Upper lobe of left lung (tissue), 6 donors: ENCODE data around the gene CAPN7. TPM values are rescaled to one million over a fixed set of nuclear protein-coding genes. Genes with fewer than 3 reads are reported as not detected.
A peak's percentile ranks its signal among the peaks of the same experiment; 100 is the strongest.

Source experiments
- ATAC-seq, 2 donors: fragments of 200-7000 bp; cut with Tn5 transposase; one replicate each; pipeline ENCODE4 v1.9.1; 2022; ENCODE audit warnings: mild to moderate bottlenecking in 2 of 2, moderate library complexity in 2 of 2; ENCODE audit not compliant: low FRiP score in 2 of 2
- DNase-seq, 2 donors: peaks; one replicate each; pipeline ENCODE4 v3.0.0-alpha.2; 2019 to 2020
- H3K27ac ChIP-seq, 4 donors: fragments of 200-600 bp; sonication (generic); one replicate each; pipeline ENCODE4 v1.5.1; 2016 to 2019
- H3K27me3 ChIP-seq, 4 donors: fragments of 200-600 bp; sonication (generic); one replicate each; pipeline ENCODE4 v1.5.1; 2017 to 2019
- H3K36me3 ChIP-seq, 4 donors: fragments of 200-600 bp; sonication (generic); one replicate each; pipeline ENCODE4 v1.5.1; 2016 to 2019
- H3K4me1 ChIP-seq, 4 donors: fragments of 200-600 bp; sonication (generic); one replicate each; pipeline ENCODE4 v1.5.1; 2018 to 2019
- H3K4me3 ChIP-seq, 4 donors: fragments of 200-600 bp; sonication (generic); one replicate each; pipeline ENCODE4 v1.5.1; 2017 to 2019; ENCODE audit warnings: mild to moderate bottlenecking in 2 of 4, moderate library complexity in 1 of 4
- H3K9me3 ChIP-seq, 4 donors: fragments of 200-600 bp; sonication (generic); one replicate each; pipeline ENCODE4 v1.5.1; 2018 to 2019
- EP300 ChIP-seq, 4 donors: sonication (generic); formaldehyde crosslinking; IDR thresholded peaks; one replicate each; pipeline ENCODE4 v1.5.1; 2017; ENCODE audit warnings: antibody characterized with exemption in 4 of 4, control low read depth in 2 of 4
- POLR2A ChIP-seq, 4 donors: fragments of 450-650 bp; IDR thresholded peaks; one replicate each; pipeline ENCODE4 v1.5.1; 2016 to 2017; ENCODE audit warnings: antibody characterized with exemption in 4 of 4, mild to moderate bottlenecking in 2 of 4
- POLR2AphosphoS5 ChIP-seq, 2 donors: sonication (generic); formaldehyde crosslinking; IDR thresholded peaks; one replicate each; pipeline ENCODE4 v1.5.1; 2017; ENCODE audit warnings: antibody characterized with exemption in 2 of 2
- WGBS, 2 donors: methylation state at CpG; one replicate each; pipeline ENCODE4 v1.1.5; 2017 to 2018; 5-methylcytosine and 5-hydroxymethylcytosine counted together
- total RNA-seq, 6 donors: library from RNA; depleted of rRNA in 4 of 6; stranded (reverse); fragments of >200 nt in 4 of 6; gene quantifications; one replicate each; pipeline versions ENCODE4 v1.1.0 to v1.2.1, GENCODE V29; 2016 to 2021
- TF ChIP-seq, protein P1 (sequence below), 6 experiments: fragments of 450-650 bp in 4 of 6; fragments of 200-600 bp in 2 of 6; sonication (generic) in 2 of 6; IDR thresholded peaks; one replicate each; pipeline ENCODE4 v1.5.1; 2016 to 2019; ENCODE audit warnings: antibody characterized with exemption in 6 of 6
- donor health status: DM: no; HTN: no; CAD: no; lungs with moderate emphysema.
- donor health status: DM: no; HTN: yes; CAD: no; lungs with severe emphysema.

The CAPN7 gene
- total RNA-seq, 6 donors from 2014 or later = 42.3 to 119 (median 46.2) TPM

DNA sequence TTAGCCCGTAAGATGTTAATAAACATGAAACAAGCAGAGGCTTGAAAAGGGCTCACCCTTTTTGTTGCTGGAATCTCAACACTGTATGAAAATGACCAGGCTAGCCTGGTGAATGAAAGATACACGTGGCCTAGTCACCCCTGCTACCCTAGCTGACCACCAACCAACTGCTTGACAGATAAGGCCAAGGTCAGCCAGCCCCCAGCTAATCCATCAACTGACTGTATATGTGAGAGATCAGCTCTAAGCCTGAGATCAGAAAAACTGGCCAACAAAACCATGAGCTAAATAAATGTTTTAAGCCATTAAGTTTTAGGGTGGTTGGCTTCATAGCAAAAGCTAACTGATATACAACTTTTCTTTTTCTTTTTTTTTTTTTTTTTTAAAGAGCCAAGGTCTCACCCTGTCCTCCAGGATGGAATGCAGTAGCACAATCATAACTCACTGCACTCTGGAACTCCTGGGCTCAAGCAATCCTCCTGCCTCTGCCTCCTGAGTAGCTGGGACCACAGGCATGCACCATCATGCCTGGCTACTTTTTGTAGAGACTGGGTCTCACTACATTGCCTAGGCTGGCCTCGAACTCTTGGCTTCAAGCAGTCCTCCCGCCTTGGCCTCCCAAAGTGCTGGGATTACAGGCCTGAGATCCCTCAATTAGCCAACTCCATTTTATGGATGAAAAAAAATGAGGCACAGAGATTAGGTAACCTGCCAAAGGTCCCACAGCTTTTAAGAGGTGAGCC is 91.7 kb downstream of the CAPN7 start:
- TF ChIP-seq POLR2A (IDR thresholded peaks at IDR 0.05) = no peak
- TF ChIP-seq POLR2AphosphoS5 (IDR thresholded peaks at IDR 0.05) = no peak
- TF ChIP-seq, protein P1, sequence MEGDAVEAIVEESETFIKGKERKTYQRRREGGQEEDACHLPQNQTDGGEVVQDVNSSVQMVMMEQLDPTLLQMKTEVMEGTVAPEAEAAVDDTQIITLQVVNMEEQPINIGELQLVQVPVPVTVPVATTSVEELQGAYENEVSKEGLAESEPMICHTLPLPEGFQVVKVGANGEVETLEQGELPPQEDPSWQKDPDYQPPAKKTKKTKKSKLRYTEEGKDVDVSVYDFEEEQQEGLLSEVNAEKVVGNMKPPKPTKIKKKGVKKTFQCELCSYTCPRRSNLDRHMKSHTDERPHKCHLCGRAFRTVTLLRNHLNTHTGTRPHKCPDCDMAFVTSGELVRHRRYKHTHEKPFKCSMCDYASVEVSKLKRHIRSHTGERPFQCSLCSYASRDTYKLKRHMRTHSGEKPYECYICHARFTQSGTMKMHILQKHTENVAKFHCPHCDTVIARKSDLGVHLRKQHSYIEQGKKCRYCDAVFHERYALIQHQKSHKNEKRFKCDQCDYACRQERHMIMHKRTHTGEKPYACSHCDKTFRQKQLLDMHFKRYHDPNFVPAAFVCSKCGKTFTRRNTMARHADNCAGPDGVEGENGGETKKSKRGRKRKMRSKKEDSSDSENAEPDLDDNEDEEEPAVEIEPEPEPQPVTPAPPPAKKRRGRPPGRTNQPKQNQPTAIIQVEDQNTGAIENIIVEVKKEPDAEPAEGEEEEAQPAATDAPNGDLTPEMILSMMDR (IDR thresholded peaks at IDR 0.05) = no peak
- Histone ChIP-seq H3K4me1 (peaks cover 36 to 58% (median 49%) of the 10 kb centered on the region in 4 donors), H3K36me3 (peaks cover 2 to 16% (median 9%) of the 10 kb centered on the region in 4 donors), H3K27me3 (no peaks in the 10 kb centered on the region), H3K27ac (peak overlapping the region in 1 of 4 donors; percentile 9), H3K9me3 (no peaks in the 10 kb centered on the region), H3K4me3 (no peak overlapping the region)
- 75 to 83% methylated on average over 4 of the region's 4 CpGs for WGBS, 2 donors
- DNase-seq (no peak), ATAC-seq (no peak)

DNA sequence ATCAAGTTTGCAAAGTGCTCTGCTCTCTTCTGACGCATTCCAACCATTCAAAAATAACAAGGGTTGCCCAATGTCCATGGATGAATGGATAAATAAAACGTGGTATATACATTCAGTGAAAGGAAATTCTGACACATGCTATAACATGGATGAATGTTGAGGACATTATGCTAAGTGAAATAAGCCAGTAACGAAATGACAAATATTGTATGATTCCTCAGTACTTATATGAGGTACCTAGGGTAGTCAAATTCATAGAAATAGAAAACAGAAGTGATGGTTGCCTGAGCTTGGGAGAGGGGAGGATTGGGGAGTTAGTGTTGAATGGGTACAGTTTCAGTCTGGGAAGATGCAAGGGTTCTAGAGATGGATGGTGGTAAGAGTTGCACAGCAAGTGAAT is 92.5 kb downstream of the CAPN7 start:
- Histone ChIP-seq H3K4me3 (no peak overlapping the region), H3K9me3 (no peaks in the 10 kb centered on the region), H3K4me1 (peaks cover 29 to 51% (median 41%) of the 10 kb centered on the region in 4 donors), H3K27ac (peak overlapping the region in 2 of 4 donors; percentile 15 to 73), H3K27me3 (no peaks in the 10 kb centered on the region), H3K36me3 (peaks cover 2 to 23% (median 11%) of the 10 kb centered on the region in 4 donors)
- whole genome bisulfite sequencing, 2 donors = 78 to 79% methylated on average over 3 of the region's 3 CpGs
- TF ChIP-seq POLR2A (IDR thresholded peaks at IDR 0.05) (no peak), POLR2AphosphoS5 (IDR thresholded peaks at IDR 0.05) (no peak), EP300 (IDR thresholded peaks at IDR 0.05) (no peak)
- TF ChIP-seq, protein P1 (IDR thresholded peaks at IDR 0.05) = no peak
- DNase-seq = no peak
- ATAC-seq = no peak

- H3K27ac ChIP-seq = peak overlapping the region in 3 of 4 donors; percentile 15 to 73 (median 62)
- ATAC-seq (no peak), DNase-seq (no peak)
- WGBS, 2 donors = 73 to 75% methylated on average over 3 of the region's 3 CpGs
- H3K9me3 ChIP-seq = no peaks in the 10 kb centered on the region
- peaks cover 2 to 28% (median 12%) of the 10 kb centered on the region in 4 donors for H3K36me3 ChIP-seq
- TF ChIP-seq EP300 (IDR thresholded peaks at IDR 0.05) (no peak), POLR2AphosphoS5 (IDR thresholded peaks at IDR 0.05) (no peak), POLR2A (IDR thresholded peaks at IDR 0.05) (no peak)
- TF ChIP-seq, protein P1 (IDR thresholded peaks at IDR 0.05) = no peak
- H3K27me3 ChIP-seq = no peaks in the 10 kb centered on the region
- no peak overlapping the region for H3K4me3 ChIP-seq
- H3K4me1 ChIP-seq = peaks cover 24 to 47% (median 39%) of the 10 kb centered on the region in 4 donors
These were observed 93.0 kb downstream of the CAPN7 start for GRCh38 chr3:15299036-15299435.

GRCh38 chr3:15300323-15301078 is 94.5 kb downstream of the CAPN7 start:
- H3K36me3 ChIP-seq = peaks cover 2 to 32% (median 12%) of the 10 kb centered on the region in 4 donors
- H3K4me3 ChIP-seq = no peak overlapping the region
- H3K4me1 ChIP-seq = peaks cover 19 to 49% (median 43%) of the 10 kb centered on the region in 4 donors
- ATAC-seq (peak; percentile 61 to 75), DNase-seq (peak in 1 of 2 donors; percentile 81)
- H3K9me3 ChIP-seq = no peaks in the 10 kb centered on the region
- no peaks in the 10 kb centered on the region for H3K27me3 ChIP-seq
- WGBS, 2 donors = 53 to 54% methylated on average over 7 to 8 of the region's 8 CpGs
- TF ChIP-seq EP300 (IDR thresholded peaks at IDR 0.05) (peak in 1 of 4 donors; percentile 44), POLR2AphosphoS5 (IDR thresholded peaks at IDR 0.05) (peak; percentile 37 to 66), POLR2A (IDR thresholded peaks at IDR 0.05) (peak in 1 of 4 donors; percentile 13)
- TF ChIP-seq, protein P1 (IDR thresholded peaks at IDR 0.05) = no peak
- peak overlapping the region; percentile 11 to 77 (median 54) for H3K27ac ChIP-seq
